Measurements from ENCODE around the gene VWF.

The VWF gene

DNA sequence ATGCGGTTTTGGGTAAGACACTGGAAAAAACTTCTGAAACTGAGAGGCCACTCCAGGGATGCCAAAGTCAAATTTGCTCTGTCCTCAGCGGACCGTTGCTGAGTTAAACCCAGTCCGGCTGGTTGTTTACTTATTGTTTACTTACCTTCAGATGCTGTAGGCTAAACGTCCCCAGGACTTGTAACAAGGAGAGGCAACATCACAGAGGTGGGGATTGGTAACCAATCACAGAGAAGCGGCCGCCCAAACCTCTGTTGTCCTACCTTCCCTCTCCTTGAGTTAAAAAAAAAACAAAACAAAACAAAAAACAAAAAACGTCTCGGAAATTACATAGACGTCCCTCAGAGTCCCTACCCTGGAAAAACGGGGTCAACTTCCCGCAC lies 179.8 kb downstream of the VWF start:
- peak in 1 of 3 experiments; percentile 70 for DNase-seq

- no peak for DNase-seq
Measured at GRCh38 chr12:5944053-5944452, 180.4 kb downstream of the VWF start.

DNA sequence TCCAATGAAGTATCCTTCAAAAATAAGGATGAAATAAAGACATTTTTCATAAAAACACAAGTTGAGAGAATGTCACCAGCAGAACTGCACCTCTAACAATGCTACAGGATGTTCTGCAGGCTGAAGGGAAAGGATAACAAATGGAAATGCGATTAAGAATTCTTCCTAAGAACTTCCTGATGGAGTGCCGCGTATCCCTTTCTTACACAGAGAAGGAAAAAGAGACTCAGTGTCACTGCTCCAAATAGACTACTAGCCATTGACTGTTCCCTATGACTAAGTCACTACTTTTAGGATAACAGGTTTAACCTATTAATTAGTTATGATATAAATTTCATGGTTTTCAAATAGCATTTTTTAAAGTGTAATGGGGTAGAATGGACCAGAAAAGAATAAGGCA lies 182.6 kb downstream of the VWF start:
- no peak for DNase-seq

- DNase-seq: no peak
Measured at GRCh38 chr12:5927732-5928516, 196.5 kb downstream of the VWF start.

GRCh38 chr12:5925646-5926045 lies 198.8 kb downstream of the VWF start:
- no peak for DNase-seq

DNA sequence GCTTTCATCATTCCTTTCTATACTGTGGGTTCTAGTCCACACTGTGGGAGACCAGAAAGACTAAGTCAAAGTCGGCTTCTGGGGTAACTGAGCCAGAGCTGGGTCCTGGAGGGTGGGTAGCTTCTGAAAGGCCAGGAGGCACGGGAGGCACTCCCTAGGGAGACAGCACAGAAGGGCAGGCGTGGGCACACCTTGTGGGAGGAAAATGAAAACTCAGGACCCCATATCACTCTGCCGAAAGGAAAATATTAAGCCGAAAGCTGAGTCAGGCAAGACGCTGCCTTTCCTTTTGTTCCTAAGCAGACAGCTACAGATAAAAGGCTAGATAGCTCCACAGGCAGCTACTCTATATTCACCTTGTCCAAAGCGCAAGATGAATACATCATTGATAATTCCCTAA lies 200.1 kb downstream of the VWF start:
- DNase-seq: no peak

DNA sequence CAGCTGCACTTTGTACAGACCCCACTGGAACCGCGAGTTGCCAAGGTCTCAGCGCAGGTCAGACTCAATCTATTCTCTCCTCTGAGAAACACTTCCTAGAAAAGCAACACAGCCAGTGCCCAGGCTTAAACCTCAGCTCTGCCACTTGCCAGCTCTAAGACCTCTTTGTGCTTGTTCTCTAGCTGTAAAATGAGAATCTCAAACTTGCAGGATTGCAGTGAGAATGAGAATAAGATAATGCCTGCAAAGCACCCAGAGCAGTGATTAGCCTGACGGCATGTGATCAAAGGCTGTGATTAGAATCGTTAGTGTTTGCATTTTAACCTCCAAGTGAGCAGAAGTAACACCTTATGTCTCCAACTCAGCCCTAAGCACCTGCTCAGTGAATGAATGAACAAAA lies 200.7 kb downstream of the VWF start:
- no peak for DNase-seq

- DNase-seq: no peak
Measured at GRCh38 chr12:5923043-5923605, 201.3 kb downstream of the VWF start.

- peak in 2 of 3 experiments; percentile 20 to 22 for DNase-seq
Measured at GRCh38 chr12:5921966-5922899, 202.2 kb downstream of the VWF start.

- no peak for DNase-seq
Measured at GRCh38 chr12:5921027-5921909, 203.2 kb downstream of the VWF start.

GRCh38 chr12:5916785-5917290 lies 207.6 kb downstream of the VWF start:
- DNase-seq: no peak

DNA sequence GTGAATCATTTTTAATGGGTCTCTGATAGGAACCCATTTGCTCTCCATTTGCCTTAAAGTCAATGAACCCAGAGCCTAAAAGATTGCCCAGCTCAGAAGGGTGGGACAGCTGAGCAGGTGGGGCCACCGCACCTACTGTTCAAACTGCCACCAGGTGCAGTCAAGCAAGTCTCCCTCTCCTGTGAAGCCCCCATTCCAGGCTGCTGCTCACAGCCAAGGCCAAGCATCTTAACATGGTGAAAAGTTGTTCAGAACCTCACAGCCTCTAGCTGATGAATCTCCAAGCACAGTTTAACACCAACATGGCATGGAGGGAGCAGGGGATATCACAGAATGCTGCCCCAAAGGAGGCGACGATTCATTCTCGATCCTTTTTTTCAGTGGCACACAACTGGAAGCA lies 209.0 kb downstream of the VWF start:
- DNase-seq: no peak

DNA sequence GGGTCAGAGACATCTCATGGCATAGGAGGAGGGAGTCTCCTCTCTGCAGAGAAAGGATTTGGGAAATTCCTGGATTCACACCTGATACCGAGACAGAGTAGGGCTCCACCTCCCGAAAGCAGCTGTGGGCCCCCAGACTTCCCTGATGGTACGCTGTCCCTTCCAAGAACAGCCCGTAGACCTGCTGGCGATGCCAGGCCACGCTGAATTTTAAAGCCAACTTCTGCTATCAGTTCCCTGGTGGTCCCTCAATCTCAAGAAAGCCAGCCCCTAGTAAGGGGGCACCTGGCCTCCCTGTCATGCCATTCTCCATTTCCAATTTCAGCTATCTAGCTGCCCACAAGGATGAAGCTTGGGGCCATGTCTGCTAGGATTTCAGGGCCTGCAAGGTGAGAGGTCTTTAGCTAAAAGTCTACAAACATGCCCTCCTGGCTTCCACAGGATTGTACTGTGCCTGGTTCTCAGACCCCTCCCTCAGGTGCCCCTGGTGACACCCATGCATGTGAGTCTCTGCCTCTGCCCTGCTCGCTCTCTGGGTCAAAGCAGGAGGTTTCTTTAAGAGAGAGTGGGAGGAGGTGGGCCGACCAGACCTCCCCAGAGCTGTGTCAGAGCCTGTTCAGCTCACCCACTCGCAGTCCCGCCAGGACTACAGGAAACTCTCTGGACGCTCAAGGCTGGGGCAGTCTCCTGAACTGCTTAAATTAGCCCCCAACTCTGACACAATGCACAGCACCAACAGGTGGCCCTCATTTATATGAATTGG lies 209.9 kb downstream of the VWF start:
- DNase-seq: no peak

GRCh38 chr12:5913387-5913786 lies 211.1 kb downstream of the VWF start:
- DNase-seq: no peak

- no peak for DNase-seq
Measured at GRCh38 chr12:5912437-5913334, 211.8 kb downstream of the VWF start.

GRCh38 chr12:5912011-5912410 lies 212.5 kb downstream of the VWF start:
- no peak for DNase-seq

DNA sequence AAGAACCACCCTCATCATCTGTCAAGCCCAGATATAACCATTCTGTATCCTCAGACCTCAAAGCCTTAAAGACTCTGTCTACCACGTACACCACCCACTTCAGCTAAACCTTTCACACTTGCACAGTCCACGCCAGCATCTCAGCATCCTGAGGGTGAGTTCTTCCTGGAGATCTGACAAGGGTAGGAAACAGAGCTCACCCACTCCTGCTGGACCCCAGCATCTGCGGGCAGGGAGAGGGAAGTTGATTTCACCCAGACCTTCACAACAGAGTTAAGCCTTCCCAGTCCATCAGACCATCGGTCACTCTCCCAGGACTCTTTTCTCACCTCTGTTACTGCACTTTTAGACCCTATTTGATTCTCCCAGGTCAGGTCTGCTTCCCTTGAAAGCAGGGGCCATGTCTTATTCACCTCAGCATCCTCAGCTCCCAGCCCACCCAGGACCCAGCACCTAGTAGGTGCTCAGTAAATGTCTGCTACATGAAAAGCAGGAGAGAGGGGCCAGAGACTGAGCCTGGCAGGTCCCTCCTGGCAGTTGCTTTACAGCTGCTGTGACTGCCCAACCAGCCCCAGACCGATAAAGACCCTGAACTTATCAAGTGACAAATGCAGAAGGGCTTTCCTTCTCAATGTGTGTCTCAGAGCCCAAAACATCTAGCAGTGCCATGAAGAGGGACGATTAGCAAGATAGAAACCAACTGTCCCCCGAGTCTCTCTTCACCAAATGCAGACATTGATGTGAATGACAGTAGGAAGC lies 213.5 kb downstream of the VWF start:
- no peak for DNase-seq

- DNase-seq: no peak
Measured at GRCh38 chr12:5909560-5909959, 214.9 kb downstream of the VWF start.

DNA sequence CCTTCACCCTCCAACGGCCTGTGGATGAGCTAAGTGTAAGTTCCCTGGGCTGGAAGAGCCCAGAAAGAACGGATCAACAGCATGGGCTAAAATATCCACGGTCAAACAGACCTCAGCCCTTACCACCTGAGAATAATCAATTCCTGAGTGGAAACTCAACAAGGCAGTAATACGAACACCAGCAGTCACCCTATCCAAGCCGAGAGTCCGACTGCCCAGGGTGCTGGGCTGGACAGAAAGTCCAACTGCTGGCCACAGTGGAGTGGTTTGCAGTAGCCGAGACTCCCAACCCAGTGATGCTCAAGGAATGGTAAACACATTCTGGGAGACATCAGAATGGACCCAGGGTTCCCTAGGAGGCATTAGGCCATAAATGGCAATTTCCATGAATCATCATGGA lies 216.2 kb downstream of the VWF start:
- DNase-seq: no peak

DNA sequence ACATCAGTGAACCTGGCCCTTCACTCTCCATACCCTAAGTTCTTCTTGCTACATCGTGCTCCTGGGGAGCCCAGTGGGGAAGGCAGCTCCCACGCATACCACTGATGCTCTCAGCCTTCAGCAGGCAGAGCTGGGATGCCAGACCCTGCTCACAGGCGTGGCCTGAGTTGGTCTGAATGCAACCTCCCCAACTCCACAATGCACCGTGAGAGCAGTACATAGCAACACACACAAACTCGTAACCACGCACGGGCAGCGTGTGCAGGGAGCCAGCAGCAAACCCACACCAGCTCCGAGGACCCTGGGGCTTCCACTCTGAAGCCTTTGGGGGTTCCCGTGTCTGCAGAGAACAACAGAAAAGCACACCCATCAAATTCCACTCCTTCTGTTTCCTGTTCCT lies 216.7 kb downstream of the VWF start:
- DNase-seq: no peak
